HK-2 (cell line): Measurements from ENCODE around the gene CDH4.

ENCODE experiments used
- DNase-seq: peaks from one replicate; pipeline ENCODE4 v3.0.0-alpha.2; 2018; ENCODE audit not compliant: unreplicated experiment

CDH4 gene

GRCh38 chr20:61514805-61515505, 262.9 kb downstream of the CDH4 start:
- DNase-seq, result no peak

GRCh38 chr20:61515922-61516321, 263.9 kb downstream of the CDH4 start:
- DNase-seq, result no peak

GRCh38 chr20:61516346-61517208, 264.5 kb downstream of the CDH4 start:
- no peak for DNase-seq

GRCh38 chr20:61517419-61517818, 265.4 kb downstream of the CDH4 start:
- DNase-seq, result no peak

GRCh38 chr20:61518424-61518951, 266.4 kb downstream of the CDH4 start:
- no peak for DNase-seq

- DNase-seq, result no peak
These were observed 267.4 kb downstream of the CDH4 start for GRCh38 chr20:61519488-61519887.

- no peak for DNase-seq
These were observed 268.2 kb downstream of the CDH4 start for GRCh38 chr20:61520076-61520892.

- no peak for DNase-seq
These were observed 268.9 kb downstream of the CDH4 start for GRCh38 chr20:61520893-61521460.

GRCh38 chr20:61521687-61522420, 269.8 kb downstream of the CDH4 start:
- no peak for DNase-seq

- DNase-seq, result no peak
These were observed 270.5 kb downstream of the CDH4 start for GRCh38 chr20:61522498-61523090.

GRCh38 chr20:61523145-61523544, 271.1 kb downstream of the CDH4 start:
- DNase-seq, result no peak

- no peak for DNase-seq
These were observed 273.0 kb downstream of the CDH4 start for GRCh38 chr20:61524951-61525666.

GRCh38 chr20:61525781-61526431, 273.8 kb downstream of the CDH4 start:
- DNase-seq, result no peak

- no peak for DNase-seq
These were observed 274.8 kb downstream of the CDH4 start for GRCh38 chr20:61526907-61527306.

- DNase-seq, result no peak
These were observed 275.6 kb downstream of the CDH4 start for GRCh38 chr20:61527626-61528025.

GRCh38 chr20:61528591-61528990, 276.5 kb downstream of the CDH4 start:
- DNase-seq, result no peak

GRCh38 chr20:61529354-61529753, 277.3 kb downstream of the CDH4 start:
- DNase-seq, result no peak

GRCh38 chr20:61531553-61532345, 279.7 kb downstream of the CDH4 start:
- DNase-seq, result no peak

GRCh38 chr20:61532736-61533135, 280.7 kb downstream of the CDH4 start:
- DNase-seq, result no peak
